Measurements from ENCODE around the gene PIP5K1B. TPM values are rescaled to one million over a fixed set of nuclear protein-coding genes. Genes with fewer than 3 reads are reported as not detected.

PIP5K1B gene
- total RNA-seq, 1 experiment from 2014 or later: not detected

DNA sequence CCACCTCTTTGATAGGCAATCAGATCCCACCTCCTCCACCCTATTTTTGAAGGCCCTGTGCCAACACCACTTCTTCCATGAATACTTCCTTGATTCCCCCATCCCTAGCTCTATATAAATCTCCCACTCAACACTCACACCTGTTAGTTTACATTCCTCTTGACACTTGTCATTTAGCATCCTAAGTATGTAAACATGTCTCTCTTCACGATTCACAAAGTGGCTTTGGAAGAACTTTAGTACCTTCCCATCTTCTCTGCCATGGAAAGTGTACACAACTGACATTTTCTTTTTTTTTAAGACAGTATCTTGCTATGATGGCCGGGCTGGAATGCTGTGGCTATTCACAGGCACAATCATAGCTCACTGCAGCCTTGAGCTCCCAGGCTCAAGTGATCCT, 329.0 kb downstream of the PIP5K1B start:
- TF ChIP-seq, protein P1, sequence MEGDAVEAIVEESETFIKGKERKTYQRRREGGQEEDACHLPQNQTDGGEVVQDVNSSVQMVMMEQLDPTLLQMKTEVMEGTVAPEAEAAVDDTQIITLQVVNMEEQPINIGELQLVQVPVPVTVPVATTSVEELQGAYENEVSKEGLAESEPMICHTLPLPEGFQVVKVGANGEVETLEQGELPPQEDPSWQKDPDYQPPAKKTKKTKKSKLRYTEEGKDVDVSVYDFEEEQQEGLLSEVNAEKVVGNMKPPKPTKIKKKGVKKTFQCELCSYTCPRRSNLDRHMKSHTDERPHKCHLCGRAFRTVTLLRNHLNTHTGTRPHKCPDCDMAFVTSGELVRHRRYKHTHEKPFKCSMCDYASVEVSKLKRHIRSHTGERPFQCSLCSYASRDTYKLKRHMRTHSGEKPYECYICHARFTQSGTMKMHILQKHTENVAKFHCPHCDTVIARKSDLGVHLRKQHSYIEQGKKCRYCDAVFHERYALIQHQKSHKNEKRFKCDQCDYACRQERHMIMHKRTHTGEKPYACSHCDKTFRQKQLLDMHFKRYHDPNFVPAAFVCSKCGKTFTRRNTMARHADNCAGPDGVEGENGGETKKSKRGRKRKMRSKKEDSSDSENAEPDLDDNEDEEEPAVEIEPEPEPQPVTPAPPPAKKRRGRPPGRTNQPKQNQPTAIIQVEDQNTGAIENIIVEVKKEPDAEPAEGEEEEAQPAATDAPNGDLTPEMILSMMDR (conservative IDR thresholded peaks at IDR 0.05; ENCODE audit: low read depth, low read length): no peak
- TF ChIP-seq EZH2 (IDR thresholded peaks at IDR 0.05; ENCODE audit: borderline replicate concordance, low read depth, low read length, poor library complexity, severe bottlenecking): no peak
- Histone ChIP-seq H3K27ac (ENCODE audit: low read depth, low read length, poor library complexity, severe bottlenecking) (no peak overlapping the region), H3K4me1 (ENCODE audit: insufficient read depth, low read length, poor library complexity, severe bottlenecking) (no peaks in the 10 kb centered on the region), H3K9me3 (ENCODE audit: low read depth, low read length, poor library complexity, severe bottlenecking) (no peaks in the 10 kb centered on the region), H3K36me3 (ENCODE audit: insufficient read depth, low read length, poor library complexity, severe bottlenecking) (no peaks in the 10 kb centered on the region), H3K4me3 (ENCODE audit: low read depth, low read length, poor library complexity, severe bottlenecking) (no peak overlapping the region), H3K27me3 (replicated peaks; ENCODE audit: insufficient read depth, low read depth, low read length, poor library complexity) (no peaks in the 10 kb centered on the region)
- CTCF ChIA-PET: no interaction called here
- POLR2A ChIA-PET (ENCODE audit: low non-redundant PET): interaction anchor here (1.0 kb wide), 1 partner anchor 155 kb away, joined by 5 read pairs; no protein-coding TSS in a partner anchor
- intact Hi-C loops (cut with micrococcal nuclease; ENCODE audit: unreplicated experiment): no loop called here
- no peak for DNase-seq (ENCODE audit: low spot score)
- BruUV-seq (replicated peaks): no TSS peak

DNA sequence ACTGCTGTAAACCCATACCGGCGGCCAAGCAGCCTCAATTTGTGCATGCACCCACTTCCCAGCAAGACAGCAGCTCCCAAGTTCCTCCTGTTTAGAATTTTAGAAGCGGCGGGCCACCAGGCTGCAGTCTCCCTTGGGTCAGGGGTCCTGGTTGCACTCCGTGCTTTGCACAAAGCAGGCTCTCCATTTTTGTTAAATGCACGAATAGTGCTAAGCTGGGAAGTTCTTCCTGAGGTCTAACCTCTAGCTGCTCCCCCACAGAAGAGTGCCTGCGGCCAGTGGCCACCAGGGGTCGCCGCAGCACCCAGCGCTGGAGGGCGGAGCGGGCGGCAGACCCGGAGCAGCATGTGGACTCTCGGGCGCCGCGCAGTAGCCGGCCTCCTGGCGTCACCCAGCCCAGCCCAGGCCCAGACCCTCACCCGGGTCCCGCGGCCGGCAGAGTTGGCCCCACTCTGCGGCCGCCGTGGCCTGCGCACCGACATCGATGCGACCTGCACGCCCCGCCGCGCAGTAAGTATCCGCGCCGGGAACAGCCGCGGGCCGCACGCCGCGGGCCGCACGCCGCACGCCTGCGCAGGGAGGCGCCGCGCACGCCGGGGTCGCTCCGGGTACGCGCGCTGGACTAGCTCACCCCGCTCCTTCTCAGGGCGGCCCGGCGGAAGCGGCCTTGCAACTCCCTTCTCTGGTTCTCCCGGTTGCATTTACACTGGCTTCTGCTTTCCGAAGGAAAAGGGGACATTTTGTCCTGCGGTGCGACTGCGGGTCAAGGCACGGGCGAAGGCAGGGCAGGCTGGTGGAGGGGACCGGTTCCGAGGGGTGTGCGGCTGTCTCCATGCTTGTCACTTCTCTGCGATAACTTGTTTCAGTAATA, 330.6 kb downstream of the PIP5K1B start, which contains the start of gene FXN:
TSS of gene FXN (plus strand) at position 315 of the 871 bp plus-strand sequence. CDS start at position 346, 31 bp downstream.
- H3K27ac ChIP-seq (ENCODE audit: low read depth, low read length, poor library complexity, severe bottlenecking): peak within 1 kb of the TSS; percentile 72
- H3K36me3 ChIP-seq (ENCODE audit: insufficient read depth, low read length, poor library complexity, severe bottlenecking): no peaks in the 10 kb centered on the region
- POLR2A ChIA-PET (ENCODE audit: low non-redundant PET): interaction anchor here (0.7 kb wide), 1 partner anchor 122 kb away, joined by 3 read pairs; no protein-coding TSS in a partner anchor
- no peaks in the 10 kb centered on the region for H3K27me3 ChIP-seq (replicated peaks; ENCODE audit: insufficient read depth, low read depth, low read length, poor library complexity)
- no TSS peak for BruUV-seq (replicated peaks)
- TF ChIP-seq EZH2 (IDR thresholded peaks at IDR 0.05; ENCODE audit: borderline replicate concordance, low read depth, low read length, poor library complexity, severe bottlenecking): no peak
- TF ChIP-seq, protein P1 (conservative IDR thresholded peaks at IDR 0.05; ENCODE audit: low read depth, low read length): peak; percentile 93
- H3K9me3 ChIP-seq (ENCODE audit: low read depth, low read length, poor library complexity, severe bottlenecking): no peaks in the 10 kb centered on the region
- CTCF ChIA-PET: interaction anchor here (0.5 to 1.1 kb wide), 4 partner anchors 123 to 464 kb away, joined by 3 to 8 read pairs (median 4); no protein-coding TSS in a partner anchor
- intact Hi-C loops (cut with micrococcal nuclease; ENCODE audit: unreplicated experiment): loop anchor here (5.0 kb wide), 3 partner anchors 142 to 897 kb away; no protein-coding TSS in a partner anchor
- no peaks in the 10 kb centered on the region for H3K4me1 ChIP-seq (ENCODE audit: insufficient read depth, low read length, poor library complexity, severe bottlenecking)
- H3K4me3 ChIP-seq (ENCODE audit: low read depth, low read length, poor library complexity, severe bottlenecking): peak within 1 kb of the TSS; percentile 57
- DNase-seq (ENCODE audit: low spot score): peak; percentile 85

DNA sequence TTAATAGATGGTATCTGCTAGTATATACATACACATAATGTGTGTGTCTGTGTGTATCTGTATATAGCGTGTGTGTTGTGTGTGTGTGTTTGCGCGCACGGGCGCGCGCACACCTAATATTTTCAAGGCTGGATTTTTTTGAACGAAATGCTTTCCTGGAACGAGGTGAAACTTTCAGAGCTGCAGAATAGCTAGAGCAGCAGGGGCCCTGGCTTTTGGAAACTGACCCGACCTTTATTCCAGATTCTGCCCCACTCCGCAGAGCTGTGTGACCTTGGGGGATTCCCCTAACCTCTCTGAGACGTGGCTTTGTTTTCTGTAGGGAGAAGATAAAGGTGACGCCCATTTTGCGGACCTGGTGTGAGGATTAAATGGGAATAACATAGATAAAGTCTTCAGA, 331.3 kb downstream of the PIP5K1B start:
- intact Hi-C loops (cut with micrococcal nuclease; ENCODE audit: unreplicated experiment): loop anchor here (5.0 kb wide), 3 partner anchors 141 to 896 kb away; no protein-coding TSS in a partner anchor
- H3K36me3 ChIP-seq (ENCODE audit: insufficient read depth, low read length, poor library complexity, severe bottlenecking): no peaks in the 10 kb centered on the region
- peak overlapping the region; percentile 72 for H3K27ac ChIP-seq (ENCODE audit: low read depth, low read length, poor library complexity, severe bottlenecking)
- DNase-seq (ENCODE audit: low spot score): no peak
- H3K4me1 ChIP-seq (ENCODE audit: insufficient read depth, low read length, poor library complexity, severe bottlenecking): no peaks in the 10 kb centered on the region
- ChIA-PET CTCF (interaction anchor here (0.7 to 1.1 kb wide), 2 partner anchors 293 to 305 kb away, joined by 6 to 8 read pairs; no protein-coding TSS in a partner anchor), POLR2A (ENCODE audit: low non-redundant PET) (no interaction called here)
- no peaks in the 10 kb centered on the region for H3K27me3 ChIP-seq (replicated peaks; ENCODE audit: insufficient read depth, low read depth, low read length, poor library complexity)
- H3K9me3 ChIP-seq (ENCODE audit: low read depth, low read length, poor library complexity, severe bottlenecking): no peaks in the 10 kb centered on the region
- H3K4me3 ChIP-seq (ENCODE audit: low read depth, low read length, poor library complexity, severe bottlenecking): peak overlapping the region; percentile 57
- TF ChIP-seq, protein P1 (conservative IDR thresholded peaks at IDR 0.05; ENCODE audit: low read depth, low read length): no peak
- no peak for TF ChIP-seq EZH2 (IDR thresholded peaks at IDR 0.05; ENCODE audit: borderline replicate concordance, low read depth, low read length, poor library complexity, severe bottlenecking)
- TSS peak; percentile 70 for BruUV-seq (replicated peaks)
